ENCODE measurements around the gene ISCU. TPM values are rescaled to one million over a fixed set of nuclear protein-coding genes. Genes with fewer than 3 reads are reported as not detected.

ISCU gene
- total and polyA plus RNA-seq, 9 of the 15 experiments (the other 6 are each of a cell fraction or from before 2014, with no cell fraction given): 15.9 to 92.5 (median 77.3) TPM

DNA sequence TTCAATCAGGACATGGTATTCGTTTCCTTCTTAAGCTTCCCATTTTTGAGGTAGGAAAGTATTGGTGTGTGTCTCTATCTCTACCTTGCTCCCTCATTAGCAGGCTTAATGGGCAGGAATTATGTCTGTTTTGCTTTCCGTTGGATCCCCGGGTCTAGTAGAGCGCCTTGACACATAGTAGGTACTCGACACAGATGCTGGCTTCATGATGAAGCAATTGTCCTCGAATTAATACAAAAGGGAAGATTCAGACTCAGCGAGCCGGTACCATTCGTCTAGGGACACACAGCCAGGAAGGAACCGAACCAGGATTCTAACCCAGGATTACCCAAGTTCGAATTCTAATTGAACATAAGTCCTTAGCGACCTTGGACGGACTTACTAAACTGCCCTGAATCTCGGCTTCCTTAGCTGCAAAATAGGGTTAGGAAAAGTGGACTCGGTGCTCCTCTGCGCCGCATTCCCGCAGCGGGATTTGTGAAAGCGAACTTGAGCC, 496 bp upstream of the ISCU start (continued):
- TF ChIP-seq IRF2 (CRISPR knock-in tag; IDR thresholded peaks at IDR 0.05) (no peak), PRPF4 (IDR thresholded peaks at IDR 0.05; ENCODE audit: insufficient read depth, low read depth, low read length, poor library complexity, severe bottlenecking) (no peak), BCL6 (CRISPR knock-in tag; IDR thresholded peaks at IDR 0.05) (no peak), ZNF12 (CRISPR knock-in tag; IDR thresholded peaks at IDR 0.05) (no peak; the same call in 1 of the 2 replicates), PRMT5 (CRISPR knock-in tag; IDR thresholded peaks at IDR 0.05) (no peak), MIER1 (IDR thresholded peaks at IDR 0.05; ENCODE audit: low read depth) (no peak), RUNX1 (IDR thresholded peaks at IDR 0.05; ENCODE audit: low read depth) (no peak), CEBPB (tag; IDR thresholded peaks at IDR 0.05) (peak; percentile 28; the same call in 1 of the 2 replicates), USF2 (CRISPR knock-in tag; IDR thresholded peaks at IDR 0.05) (no peak), ZNF79 (CRISPR knock-in tag; IDR thresholded peaks at IDR 0.05; ENCODE audit: low read depth) (no peak), ZZZ3 (IDR thresholded peaks at IDR 0.05) (no peak), ARID3B (CRISPR knock-in tag; IDR thresholded peaks at IDR 0.05; ENCODE audit: borderline replicate concordance) (no peak), DMBX1 (CRISPR knock-in tag; IDR thresholded peaks at IDR 0.05; ENCODE audit: borderline replicate concordance) (no peak)
- TF ChIP-seq, protein P1, sequence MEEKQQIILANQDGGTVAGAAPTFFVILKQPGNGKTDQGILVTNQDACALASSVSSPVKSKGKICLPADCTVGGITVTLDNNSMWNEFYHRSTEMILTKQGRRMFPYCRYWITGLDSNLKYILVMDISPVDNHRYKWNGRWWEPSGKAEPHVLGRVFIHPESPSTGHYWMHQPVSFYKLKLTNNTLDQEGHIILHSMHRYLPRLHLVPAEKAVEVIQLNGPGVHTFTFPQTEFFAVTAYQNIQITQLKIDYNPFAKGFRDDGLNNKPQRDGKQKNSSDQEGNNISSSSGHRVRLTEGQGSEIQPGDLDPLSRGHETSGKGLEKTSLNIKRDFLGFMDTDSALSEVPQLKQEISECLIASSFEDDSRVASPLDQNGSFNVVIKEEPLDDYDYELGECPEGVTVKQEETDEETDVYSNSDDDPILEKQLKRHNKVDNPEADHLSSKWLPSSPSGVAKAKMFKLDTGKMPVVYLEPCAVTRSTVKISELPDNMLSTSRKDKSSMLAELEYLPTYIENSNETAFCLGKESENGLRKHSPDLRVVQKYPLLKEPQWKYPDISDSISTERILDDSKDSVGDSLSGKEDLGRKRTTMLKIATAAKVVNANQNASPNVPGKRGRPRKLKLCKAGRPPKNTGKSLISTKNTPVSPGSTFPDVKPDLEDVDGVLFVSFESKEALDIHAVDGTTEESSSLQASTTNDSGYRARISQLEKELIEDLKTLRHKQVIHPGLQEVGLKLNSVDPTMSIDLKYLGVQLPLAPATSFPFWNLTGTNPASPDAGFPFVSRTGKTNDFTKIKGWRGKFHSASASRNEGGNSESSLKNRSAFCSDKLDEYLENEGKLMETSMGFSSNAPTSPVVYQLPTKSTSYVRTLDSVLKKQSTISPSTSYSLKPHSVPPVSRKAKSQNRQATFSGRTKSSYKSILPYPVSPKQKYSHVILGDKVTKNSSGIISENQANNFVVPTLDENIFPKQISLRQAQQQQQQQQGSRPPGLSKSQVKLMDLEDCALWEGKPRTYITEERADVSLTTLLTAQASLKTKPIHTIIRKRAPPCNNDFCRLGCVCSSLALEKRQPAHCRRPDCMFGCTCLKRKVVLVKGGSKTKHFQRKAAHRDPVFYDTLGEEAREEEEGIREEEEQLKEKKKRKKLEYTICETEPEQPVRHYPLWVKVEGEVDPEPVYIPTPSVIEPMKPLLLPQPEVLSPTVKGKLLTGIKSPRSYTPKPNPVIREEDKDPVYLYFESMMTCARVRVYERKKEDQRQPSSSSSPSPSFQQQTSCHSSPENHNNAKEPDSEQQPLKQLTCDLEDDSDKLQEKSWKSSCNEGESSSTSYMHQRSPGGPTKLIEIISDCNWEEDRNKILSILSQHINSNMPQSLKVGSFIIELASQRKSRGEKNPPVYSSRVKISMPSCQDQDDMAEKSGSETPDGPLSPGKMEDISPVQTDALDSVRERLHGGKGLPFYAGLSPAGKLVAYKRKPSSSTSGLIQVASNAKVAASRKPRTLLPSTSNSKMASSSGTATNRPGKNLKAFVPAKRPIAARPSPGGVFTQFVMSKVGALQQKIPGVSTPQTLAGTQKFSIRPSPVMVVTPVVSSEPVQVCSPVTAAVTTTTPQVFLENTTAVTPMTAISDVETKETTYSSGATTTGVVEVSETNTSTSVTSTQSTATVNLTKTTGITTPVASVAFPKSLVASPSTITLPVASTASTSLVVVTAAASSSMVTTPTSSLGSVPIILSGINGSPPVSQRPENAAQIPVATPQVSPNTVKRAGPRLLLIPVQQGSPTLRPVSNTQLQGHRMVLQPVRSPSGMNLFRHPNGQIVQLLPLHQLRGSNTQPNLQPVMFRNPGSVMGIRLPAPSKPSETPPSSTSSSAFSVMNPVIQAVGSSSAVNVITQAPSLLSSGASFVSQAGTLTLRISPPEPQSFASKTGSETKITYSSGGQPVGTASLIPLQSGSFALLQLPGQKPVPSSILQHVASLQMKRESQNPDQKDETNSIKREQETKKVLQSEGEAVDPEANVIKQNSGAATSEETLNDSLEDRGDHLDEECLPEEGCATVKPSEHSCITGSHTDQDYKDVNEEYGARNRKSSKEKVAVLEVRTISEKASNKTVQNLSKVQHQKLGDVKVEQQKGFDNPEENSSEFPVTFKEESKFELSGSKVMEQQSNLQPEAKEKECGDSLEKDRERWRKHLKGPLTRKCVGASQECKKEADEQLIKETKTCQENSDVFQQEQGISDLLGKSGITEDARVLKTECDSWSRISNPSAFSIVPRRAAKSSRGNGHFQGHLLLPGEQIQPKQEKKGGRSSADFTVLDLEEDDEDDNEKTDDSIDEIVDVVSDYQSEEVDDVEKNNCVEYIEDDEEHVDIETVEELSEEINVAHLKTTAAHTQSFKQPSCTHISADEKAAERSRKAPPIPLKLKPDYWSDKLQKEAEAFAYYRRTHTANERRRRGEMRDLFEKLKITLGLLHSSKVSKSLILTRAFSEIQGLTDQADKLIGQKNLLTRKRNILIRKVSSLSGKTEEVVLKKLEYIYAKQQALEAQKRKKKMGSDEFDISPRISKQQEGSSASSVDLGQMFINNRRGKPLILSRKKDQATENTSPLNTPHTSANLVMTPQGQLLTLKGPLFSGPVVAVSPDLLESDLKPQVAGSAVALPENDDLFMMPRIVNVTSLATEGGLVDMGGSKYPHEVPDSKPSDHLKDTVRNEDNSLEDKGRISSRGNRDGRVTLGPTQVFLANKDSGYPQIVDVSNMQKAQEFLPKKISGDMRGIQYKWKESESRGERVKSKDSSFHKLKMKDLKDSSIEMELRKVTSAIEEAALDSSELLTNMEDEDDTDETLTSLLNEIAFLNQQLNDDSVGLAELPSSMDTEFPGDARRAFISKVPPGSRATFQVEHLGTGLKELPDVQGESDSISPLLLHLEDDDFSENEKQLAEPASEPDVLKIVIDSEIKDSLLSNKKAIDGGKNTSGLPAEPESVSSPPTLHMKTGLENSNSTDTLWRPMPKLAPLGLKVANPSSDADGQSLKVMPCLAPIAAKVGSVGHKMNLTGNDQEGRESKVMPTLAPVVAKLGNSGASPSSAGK (IDR thresholded peaks at IDR 0.05): no peak
- TF ChIP-seq, protein P2, sequence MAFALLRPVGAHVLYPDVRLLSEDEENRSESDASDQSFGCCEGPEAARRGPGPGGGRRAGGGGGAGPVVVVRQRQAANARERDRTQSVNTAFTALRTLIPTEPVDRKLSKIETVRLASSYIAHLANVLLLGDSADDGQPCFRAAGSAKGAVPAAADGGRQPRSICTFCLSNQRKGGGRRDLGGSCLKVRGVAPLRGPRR (CRISPR knock-in tag; IDR thresholded peaks at IDR 0.05): no peak
